KG1 (cell line): Measurements from ENCODE around the gene SPAG4.

Experiments
- DNase-seq: peaks from one replicate; lab custom pipeline; 2025; lab: John Stamatoyannopoulos, UW

The SPAG4 gene

DNA sequence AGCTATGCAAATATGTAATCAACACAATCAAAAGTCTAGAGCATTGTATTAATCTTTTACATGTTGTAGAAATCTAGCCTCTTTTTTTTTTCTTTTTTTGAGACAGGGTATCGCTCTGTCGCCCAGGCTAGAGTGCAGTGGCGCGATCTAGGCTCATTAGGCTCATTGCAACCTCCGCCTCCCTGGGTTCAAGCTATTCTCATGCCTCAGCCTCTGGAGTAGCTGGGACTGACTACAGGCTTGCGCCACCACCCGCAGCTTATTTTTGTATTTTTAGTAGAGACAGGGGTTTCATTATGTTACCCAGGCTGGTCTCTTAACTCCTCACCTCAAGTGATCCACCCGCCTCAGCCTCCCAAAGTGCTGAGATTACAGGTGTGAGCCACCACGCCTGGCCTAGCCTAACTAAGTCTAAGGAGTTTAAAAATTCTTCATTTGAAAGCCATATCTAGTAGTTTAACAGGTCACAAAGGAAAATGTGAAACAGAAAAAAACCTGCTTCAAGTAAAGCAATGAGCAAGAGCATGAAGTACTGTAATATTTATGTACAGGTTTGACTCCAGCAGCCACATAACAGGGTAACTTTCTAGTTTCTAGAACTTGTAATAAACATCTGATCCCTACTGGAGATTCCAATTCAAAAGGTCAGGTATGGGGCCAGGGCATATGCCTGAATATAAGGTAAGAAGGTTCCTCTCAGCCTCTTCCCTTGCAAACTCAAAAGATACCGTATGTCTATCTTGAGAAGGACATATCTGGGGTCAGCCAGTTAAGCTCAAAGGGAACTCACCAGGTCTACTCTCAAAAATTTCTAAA lies 44.7 kb downstream of the SPAG4 start:
- DNase-seq: no peak

DNA sequence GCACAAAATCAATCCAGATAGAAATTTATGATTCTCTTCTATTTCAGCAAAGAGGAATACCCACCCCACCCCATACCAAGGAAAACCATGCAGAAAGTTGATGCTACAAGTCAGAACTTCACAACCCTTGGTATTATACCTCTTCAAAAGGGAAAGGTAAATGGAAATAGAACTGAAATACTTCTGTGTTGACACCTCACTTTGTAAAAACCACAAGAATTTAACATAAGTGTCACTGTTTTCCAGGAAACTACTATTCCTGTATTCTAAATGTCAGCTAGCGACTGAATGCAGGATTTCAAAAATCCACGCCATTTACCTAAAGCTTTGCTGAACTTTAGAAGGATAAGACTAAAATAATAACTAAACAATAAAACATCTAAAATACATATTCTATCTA lies 45.4 kb downstream of the SPAG4 start:
- no peak for DNase-seq

GRCh38 chr20:35661908-35662307 lies 46.3 kb downstream of the SPAG4 start:
- no peak for DNase-seq

- DNase-seq: no peak
These were observed 46.9 kb downstream of the SPAG4 start for GRCh38 chr20:35662551-35662950.

- DNase-seq: no peak
These were observed 48.2 kb downstream of the SPAG4 start for GRCh38 chr20:35663516-35664465.

GRCh38 chr20:35664466-35665206 lies 49.0 kb downstream of the SPAG4 start, which contains the start of the genes CPNE1 and RBM12:
Gene CPNE1 (minus strand): TSS chr20:35664900. CDS start chr20:35632923, 31,977 bp downstream.
Gene RBM12 (minus strand): TSS chr20:35664900. CDS start chr20:35655322, 9,578 bp downstream.
- peak; percentile 81 for DNase-seq

DNA sequence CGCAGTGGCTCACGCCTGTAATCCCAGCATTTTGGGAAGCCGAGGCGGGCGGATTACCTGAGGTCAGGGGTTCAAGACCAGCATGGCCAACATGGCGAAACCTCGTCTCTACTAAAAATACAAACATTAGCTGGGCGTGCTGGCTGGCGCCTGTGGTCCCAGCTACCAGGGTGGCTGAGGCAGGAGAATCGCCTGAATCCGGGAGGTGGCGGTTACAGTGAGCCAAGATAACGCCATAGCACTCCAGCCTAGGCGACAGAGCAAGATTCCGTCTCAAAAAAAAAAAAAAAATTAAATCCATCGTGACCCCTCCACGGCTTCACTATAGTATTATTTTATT lies 50.3 kb downstream of the SPAG4 start:
- no peak for DNase-seq

DNA sequence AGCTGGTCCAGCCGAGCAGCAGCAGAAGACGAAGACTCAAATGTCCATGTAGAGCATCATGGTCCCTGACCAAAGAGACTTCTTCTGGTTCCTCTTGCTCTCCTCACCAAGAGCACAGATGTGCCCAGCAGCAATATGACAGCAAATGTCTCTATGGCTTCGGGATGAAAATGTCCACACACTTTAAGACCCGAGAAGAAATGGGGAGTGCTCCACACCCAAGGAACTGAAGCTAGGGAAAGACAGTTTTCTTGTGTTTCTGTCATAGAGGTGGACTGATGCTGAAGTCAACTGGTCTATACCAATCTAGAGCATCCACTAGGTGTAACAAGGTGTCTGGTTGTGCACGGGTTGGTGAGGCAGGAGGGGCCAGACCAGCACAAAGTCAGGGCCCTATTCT lies 53.6 kb downstream of the SPAG4 start:
- DNase-seq: no peak

DNA sequence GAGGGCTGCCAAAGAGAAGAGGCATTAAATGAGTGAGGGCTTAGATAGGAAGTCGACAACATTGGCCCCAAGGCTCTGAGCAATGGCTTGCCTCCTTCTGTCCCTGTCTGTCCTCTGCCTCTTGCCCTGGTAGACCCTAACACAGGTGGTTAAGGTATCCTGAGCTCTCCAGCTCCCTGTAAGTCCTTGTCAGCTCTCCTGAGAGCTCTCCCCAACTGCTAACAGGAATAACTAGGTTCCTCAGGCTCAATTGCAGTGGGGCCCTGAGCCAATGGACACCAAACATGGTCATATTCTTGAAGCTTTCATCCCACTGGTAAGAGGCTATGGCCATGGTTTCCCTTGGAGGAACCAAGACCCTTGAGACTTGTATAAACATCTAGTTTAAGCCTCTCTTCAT lies 54.1 kb downstream of the SPAG4 start:
- DNase-seq: no peak
